Adrenal gland (tissue), 5 donors: ENCODE data around the gene MAPRE3.
"Not testable (repeated sequence)": the region's sequence is repeated elsewhere in the genome, so short reads cannot be mapped to it uniquely, and the experiment has no call there.

Source experiments
- CTCF ChIP-seq, 6 experiments: fragments of 450-650 bp in 4 of 6; fragments of 200-600 bp in 2 of 6; sonication (generic) in 1 of 6; IDR thresholded peaks; 1 replicate in 5 of 6; 2 replicates in 1 of 6; pipeline versions ENCODE4 v1.5.1 to v1.8.0; 2016 to 2021; ENCODE audit warnings: antibody characterized with exemption in 6 of 6, mild to moderate bottlenecking in 2 of 6, moderate library complexity in 1 of 6
- POLR2A ChIP-seq, 2 donors: fragments of 450-650 bp; IDR thresholded peaks; one replicate each; pipeline ENCODE4 v1.6.1; 2017; ENCODE audit warnings: antibody characterized with exemption in 2 of 2, mild to moderate bottlenecking in 2 of 2, moderate library complexity in 1 of 2
- donor health status: DM: no; HTN: no; CAD: no.

GRCh38 chr2:26923189-26923466, 47.3 kb upstream of the MAPRE3 start:
- not testable (repeated sequence) for TF ChIP-seq CTCF, POLR2A (IDR thresholded peaks at IDR 0.05)
